ENCODE results near the gene TMEM175.

The TMEM175 gene

GRCh38 chr4:1004071-1004418 lies 71.8 kb downstream of the TMEM175 start:
- DNase-seq = no peak

DNA sequence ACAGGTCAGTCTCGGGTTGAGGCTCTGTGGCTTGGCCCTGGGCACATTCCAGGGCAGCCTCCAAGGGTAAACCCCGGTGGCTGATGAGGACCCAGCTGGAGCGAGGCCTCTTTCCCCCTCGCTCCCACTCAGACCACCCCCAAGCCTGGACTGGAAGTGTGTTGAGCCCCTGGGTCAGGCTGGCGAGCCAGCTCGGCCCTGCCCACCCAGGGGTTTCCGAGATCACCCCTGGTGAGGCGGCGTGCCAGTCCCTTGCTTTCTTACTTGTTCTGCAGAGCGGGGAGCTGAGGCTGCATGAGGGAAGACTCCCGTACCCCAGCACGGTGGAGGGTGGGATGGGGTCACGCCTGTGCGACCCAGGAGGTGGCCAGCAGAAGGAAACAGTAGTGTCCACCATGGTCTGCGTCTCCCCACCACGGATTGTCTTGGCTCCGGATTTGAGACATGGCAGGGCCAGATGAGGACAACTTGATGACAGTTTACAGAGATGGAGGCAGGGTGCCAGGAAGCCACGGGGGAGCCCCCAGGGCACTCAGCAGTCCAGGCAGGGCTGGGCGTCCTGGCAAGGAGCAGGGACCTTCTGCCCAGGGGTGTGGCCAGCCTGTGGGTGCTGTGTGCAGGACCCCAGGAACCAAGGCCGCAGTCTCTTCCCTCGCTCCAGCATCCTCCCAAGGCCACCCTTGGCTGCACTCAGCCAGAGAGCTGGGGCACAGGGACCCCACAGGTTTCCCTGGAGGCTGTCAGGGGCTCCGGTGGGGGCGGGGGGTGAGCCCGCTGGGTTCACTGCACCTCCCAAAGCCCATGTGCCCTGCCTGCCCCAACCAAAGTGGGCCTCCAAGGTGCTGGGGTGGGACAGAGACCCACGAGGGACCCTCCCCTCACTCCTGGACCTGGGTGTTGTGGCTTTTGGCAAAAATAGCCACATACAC lies 72.6 kb downstream of the TMEM175 start:
- DNase-seq = no peak

GRCh38 chr4:1006856-1007255 lies 74.6 kb downstream of the TMEM175 start:
- no peak for DNase-seq

Data from C1 segment of cervical spinal cord (tissue), 14 donors.